Loucy (cell line): ENCODE data around the gene DGKI.

Source experiments
- H2AFZ ChIP-seq: fragments of 200-600 bp; sonication (generic); 2 replicates; pipeline ENCODE4 v1.6.0; 2016; ENCODE audit warnings: antibody characterized with exemption, mild to moderate bottlenecking, low read length, moderate library complexity
- H3F3A ChIP-seq: fragments of 200-600 bp; 2 replicates; pipeline ENCODE4 v1.6.0; 2016; ENCODE audit warnings: antibody characterized with exemption, low read depth, mild to moderate bottlenecking
- H3K27me3 ChIP-seq: fragments of 200-600 bp; sonication (generic); 2 replicates; pipeline ENCODE4 v1.6.1; 2014; ENCODE audit warnings: low read length, mild to moderate bottlenecking; ENCODE audit not compliant: insufficient read depth, poor library complexity, severe bottlenecking
- H3K36me3 ChIP-seq: fragments of 200-600 bp; sonication (generic); 2 replicates; pipeline ENCODE4 v1.6.1; 2016; ENCODE audit warnings: low read length; ENCODE audit not compliant: insufficient read depth
- H3K4me1 ChIP-seq: fragments of 200-600 bp; sonication (generic); 2 replicates; pipeline ENCODE4 v1.5.1; 2014; ENCODE audit warnings: low read length, mild to moderate bottlenecking; ENCODE audit not compliant: insufficient read depth, poor library complexity, severe bottlenecking
- H3K4me2 ChIP-seq: fragments of 200-600 bp; sonication (generic); 2 replicates; pipeline ENCODE4 v1.6.0; 2014; ENCODE audit warnings: antibody characterized with exemption, low read length, low read depth, mild to moderate bottlenecking; ENCODE audit not compliant: poor library complexity, severe bottlenecking
- H3K4me3 ChIP-seq: fragments of 200-600 bp; sonication (generic); 2 replicates; pipeline ENCODE4 v1.5.1; 2014; ENCODE audit warnings: low read length, mild to moderate bottlenecking, mixed read lengths; ENCODE audit not compliant: poor library complexity, severe bottlenecking
- H3K79me2 ChIP-seq: fragments of 200-600 bp; sonication (generic); 2 replicates; pipeline ENCODE4 v1.6.1; 2014; ENCODE audit warnings: low read length; ENCODE audit not compliant: insufficient read depth
- H3K9ac ChIP-seq: fragments of 200-600 bp; sonication (generic); 2 replicates; pipeline ENCODE4 v1.6.0; 2014; ENCODE audit warnings: mild to moderate bottlenecking, low read depth, low read length, moderate library complexity; ENCODE audit not compliant: poor library complexity, severe bottlenecking
- H3K9me2 ChIP-seq: fragments of 200-600 bp; sonication (generic); replicated peaks from 2 replicates; pipeline ENCODE4 v1.6.1; 2016; ENCODE audit warnings: low read depth, low read length, mixed read lengths
- H3K9me3 ChIP-seq: fragments of 200-600 bp; sonication (generic); 2 replicates; pipeline ENCODE4 v1.6.1; 2014; ENCODE audit warnings: mild to moderate bottlenecking, antibody characterized with exemption, low read length, low read depth; ENCODE audit not compliant: insufficient read depth
- H4K20me1 ChIP-seq: fragments of 200-600 bp; sonication (generic); 2 replicates; pipeline ENCODE4 v1.6.0; 2014; ENCODE audit warnings: antibody characterized with exemption, low read length, mild to moderate bottlenecking; ENCODE audit not compliant: insufficient read depth, poor library complexity, severe bottlenecking
- CTCF ChIP-seq: fragments of 200-600 bp; sonication (generic); conservative IDR thresholded peaks from 2 replicates; pipeline ENCODE4 v1.5.1; 2014; ENCODE audit warnings: mild to moderate bottlenecking, antibody characterized with exemption, low read length
- EZH2phosphoT487 ChIP-seq: fragments of 200-600 bp; IDR thresholded peaks from 2 replicates; pipeline ENCODE4 v1.6.1; 2018; ENCODE audit warnings: antibody characterized with exemption, mild to moderate bottlenecking, moderate library complexity, borderline replicate concordance

Gene DGKI

GRCh38 chr7:137886746-137887145 lies 40.0 kb upstream of the DGKI start:
- Histone ChIP-seq H3K9me3 (no peaks in the 10 kb centered on the region), H3K4me3 (no peak overlapping the region), H3F3A (no peaks in the 10 kb centered on the region), H3K4me1 (no peaks in the 10 kb centered on the region), H3K79me2 (no peaks in the 10 kb centered on the region), H3K9me2 (no peaks in the 10 kb centered on the region), H2AFZ (no peak overlapping the region), H3K4me2 (no peak overlapping the region), H3K9ac (no peak overlapping the region), H3K27me3 (no peaks in the 10 kb centered on the region), H4K20me1 (no peaks in the 10 kb centered on the region), H3K36me3 (peaks cover 88% of the 10 kb centered on the region; the same call in 1 of the 2 replicates)
- no peak for TF ChIP-seq CTCF
- no peak for TF ChIP-seq EZH2phosphoT487

- no peak overlapping the region for H2AFZ ChIP-seq
- peaks cover 91% of the 10 kb centered on the region for H3K36me3 ChIP-seq
- no peak overlapping the region for H3K4me3 ChIP-seq
- no peaks in the 10 kb centered on the region for H3K79me2 ChIP-seq
- no peaks in the 10 kb centered on the region for H4K20me1 ChIP-seq
- no peaks in the 10 kb centered on the region for H3K9me3 ChIP-seq
- no peak overlapping the region for H3K9ac ChIP-seq
- H3F3A ChIP-seq = no peaks in the 10 kb centered on the region
- TF ChIP-seq EZH2phosphoT487 = no peak
- TF ChIP-seq CTCF = no peak
- H3K9me2 ChIP-seq = no peaks in the 10 kb centered on the region
- no peak overlapping the region for H3K4me2 ChIP-seq
- no peaks in the 10 kb centered on the region for H3K4me1 ChIP-seq
- H3K27me3 ChIP-seq = no peaks in the 10 kb centered on the region
These were observed 39.5 kb upstream of the DGKI start for GRCh38 chr7:137886281-137886680.

GRCh38 chr7:137885678-137886077 lies 38.9 kb upstream of the DGKI start:
- no peaks in the 10 kb centered on the region for H4K20me1 ChIP-seq
- H3K4me2 ChIP-seq = no peak overlapping the region
- H3K79me2 ChIP-seq = no peaks in the 10 kb centered on the region
- no peaks in the 10 kb centered on the region for H3K27me3 ChIP-seq
- H3K9me3 ChIP-seq = no peaks in the 10 kb centered on the region
- TF ChIP-seq CTCF (no peak), EZH2phosphoT487 (no peak)
- H3K36me3 ChIP-seq = peaks cover 91% of the 10 kb centered on the region
- no peaks in the 10 kb centered on the region for H3K4me1 ChIP-seq
- H3K9ac ChIP-seq = no peak overlapping the region
- no peaks in the 10 kb centered on the region for H3K9me2 ChIP-seq
- H3F3A ChIP-seq = no peaks in the 10 kb centered on the region
- H2AFZ ChIP-seq = no peak overlapping the region
- H3K4me3 ChIP-seq = no peak overlapping the region
